Mesendoderm (in vitro differentiated cells): ENCODE results near the gene SLC35E4.

Experiments
- DNase-seq: peaks from one replicate; pipeline ENCODE4 v3.0.0; 2013
- H2AK5ac ChIP-seq: 2 replicates; pipeline ENCODE4 v1.6.1; 2013; ENCODE audit warnings: low read length, inconsistent platforms
- H2BK120ac ChIP-seq: 2 replicates; pipeline ENCODE4 v1.6.1; 2013; ENCODE audit warnings: low read depth, mild to moderate bottlenecking, low read length, moderate library complexity, mixed read lengths
- H2BK15ac ChIP-seq: replicated peaks from 2 replicates; pipeline ENCODE4 v1.6.1; 2013; ENCODE audit warnings: low read depth, mild to moderate bottlenecking, moderate library complexity
- H2BK5ac ChIP-seq: 2 replicates; pipeline ENCODE4 v1.6.1; 2013; ENCODE audit warnings: low read length, inconsistent platforms
- H3K18ac ChIP-seq: 2 replicates; pipeline ENCODE4 v1.6.1; 2013; ENCODE audit warnings: mild to moderate bottlenecking, low read length, mixed read lengths
- H3K23ac ChIP-seq: one replicate; pipeline ENCODE4 v1.6.1; 2013; ENCODE audit warnings: low read length
- H3K27ac ChIP-seq: 2 replicates; pipeline ENCODE4 v1.5.1; 2013; ENCODE audit warnings: low read depth, mild to moderate bottlenecking, inconsistent platforms, low read length, moderate library complexity
- H3K27me3 ChIP-seq: 2 replicates; pipeline ENCODE4 v1.6.1; 2013; ENCODE audit warnings: low read length, control low read depth, mild to moderate bottlenecking, inconsistent platforms; ENCODE audit not compliant: insufficient read depth, poor library complexity
- H3K36me3 ChIP-seq: 2 replicates; pipeline ENCODE4 v1.6.1; 2013; ENCODE audit warnings: low read length, inconsistent platforms; ENCODE audit not compliant: control insufficient read depth, insufficient read depth
- H3K4ac ChIP-seq: one replicate; pipeline ENCODE4 v1.6.1; 2013; ENCODE audit warnings: low read depth, mild to moderate bottlenecking, low read length, moderate library complexity
- H3K4me1 ChIP-seq: 2 replicates; pipeline ENCODE4 v1.6.1; 2013; ENCODE audit warnings: low read depth, low read length, inconsistent platforms; ENCODE audit not compliant: control insufficient read depth
- H3K4me2 ChIP-seq: 2 replicates; pipeline ENCODE4 v1.6.1; 2013; ENCODE audit warnings: low read length
- H3K4me3 ChIP-seq: 2 replicates; pipeline ENCODE4 v1.5.1; 2013; ENCODE audit warnings: mild to moderate bottlenecking, low read length
- H3K56ac ChIP-seq: one replicate; pipeline ENCODE4 v1.6.1; 2013; ENCODE audit warnings: low read length
- H3K79me1 ChIP-seq: 2 replicates; pipeline ENCODE4 v1.6.1; 2013; ENCODE audit warnings: low read length, inconsistent platforms
- H3K79me2 ChIP-seq: 2 replicates; pipeline ENCODE4 v1.6.1; 2013; ENCODE audit warnings: mild to moderate bottlenecking, low read length; ENCODE audit not compliant: control insufficient read depth, insufficient read depth
- H3K9ac ChIP-seq: 2 replicates; pipeline ENCODE4 v1.6.1; 2013; ENCODE audit warnings: low read length, inconsistent platforms
- H4K5ac ChIP-seq: one replicate; pipeline ENCODE4 v1.6.1; 2013; ENCODE audit warnings: low read length
- H4K8ac ChIP-seq: one replicate; pipeline ENCODE4 v1.6.1; 2013; ENCODE audit warnings: low read depth, mild to moderate bottlenecking, control low read depth, low read length, moderate library complexity
- WGBS: extraction: QIAGEN DNeasy Blood & Tissue Kit; methylation state at CpG from one replicate; pipeline ENCODE4 v1.1.7; 2013; ENCODE audit warnings: low lambda C conversion rate, missing lambda C conversion rate; ENCODE audit not compliant: insufficient coverage; ENCODE audit errors: extremely low coverage; 5-methylcytosine and 5-hydroxymethylcytosine counted together

The SLC35E4 gene

DNA sequence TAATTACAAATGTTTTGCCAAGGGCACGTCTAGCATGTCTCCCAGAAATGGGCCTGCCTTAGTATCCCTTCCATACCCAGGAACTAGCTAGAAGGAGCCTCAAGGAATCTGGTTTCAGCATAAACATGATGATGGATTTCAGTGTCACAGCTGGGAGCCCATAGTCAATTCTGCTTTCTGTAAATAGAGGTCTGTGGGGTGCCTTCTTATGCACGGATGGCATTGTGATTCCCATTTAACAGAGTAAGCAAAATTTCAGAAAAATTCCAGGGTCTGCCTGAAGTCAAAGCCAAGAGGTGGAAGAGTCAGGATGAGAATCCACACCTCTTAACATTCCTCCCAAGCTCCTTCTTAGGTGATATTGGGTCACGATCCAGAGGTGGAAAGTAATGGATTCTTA lies 20.0 kb downstream of the SLC35E4 start:
- Histone ChIP-seq H3K4ac (no peak overlapping the region), H2BK120ac (no peak overlapping the region), H3K27me3 (no peaks in the 10 kb centered on the region), H3K4me3 (no peak overlapping the region), H4K8ac (no peak overlapping the region), H3K79me2 (no peaks in the 10 kb centered on the region), H3K4me1 (no peaks in the 10 kb centered on the region), H2BK15ac (no peak overlapping the region), H3K27ac (no peak overlapping the region), H3K23ac (no peak overlapping the region), H2AK5ac (no peak overlapping the region), H3K4me2 (no peak overlapping the region), H3K79me1 (no peaks in the 10 kb centered on the region), H2BK5ac (no peak overlapping the region), H3K56ac (no peak overlapping the region), H3K9ac (no peak overlapping the region), H3K36me3 (no peaks in the 10 kb centered on the region), H4K5ac (no peak overlapping the region), H3K18ac (no peak overlapping the region)
- WGBS, result no CpG with 5 or more reads among the region's 3 CpGs
- peak; percentile 35 for DNase-seq

DNA sequence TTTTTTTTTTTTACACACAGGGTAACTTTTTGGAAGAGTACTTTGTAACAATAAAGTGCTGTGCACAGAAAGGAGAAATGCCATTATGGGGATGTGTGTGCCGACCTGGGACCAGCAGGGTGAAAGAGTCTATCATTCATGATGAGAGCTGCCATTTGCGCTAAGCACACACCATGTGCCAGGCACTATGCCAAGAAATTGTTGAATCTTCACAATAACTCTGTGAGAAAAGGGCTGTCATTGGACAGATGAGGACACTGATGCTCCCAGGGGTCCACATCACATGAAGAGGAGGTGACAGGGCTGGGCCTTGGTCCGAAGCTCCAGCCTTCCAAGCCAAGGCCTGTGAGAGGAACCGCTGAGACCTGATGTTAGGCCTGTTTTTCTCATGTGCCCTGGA lies 26.5 kb downstream of the SLC35E4 start:
- H3K4me2 ChIP-seq, result no peak overlapping the region
- no peaks in the 10 kb centered on the region for H3K4me1 ChIP-seq

DNA sequence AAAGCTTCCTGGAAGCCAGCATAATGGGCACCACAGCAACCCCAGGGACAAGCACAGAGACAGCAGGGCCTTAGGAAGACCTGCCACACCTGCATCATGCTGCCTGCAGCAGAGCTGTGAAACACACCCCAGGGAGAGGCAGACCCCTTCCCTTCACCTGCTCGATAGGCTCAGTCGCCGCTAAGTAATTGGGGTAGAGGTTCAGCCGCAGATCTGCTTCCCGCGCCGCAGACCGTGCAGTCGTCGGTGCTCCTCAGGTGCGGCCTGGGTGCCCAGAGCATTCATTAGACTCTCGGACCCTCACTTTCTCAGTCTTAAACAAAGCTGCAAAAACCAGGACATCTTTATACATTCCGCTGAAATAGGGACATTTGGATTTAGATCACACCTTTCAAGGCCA lies 29.2 kb downstream of the SLC35E4 start:
- Histone ChIP-seq H3K36me3 (no peaks in the 10 kb centered on the region), H3K79me2 (no peaks in the 10 kb centered on the region), H4K5ac (no peak overlapping the region), H3K79me1 (no peaks in the 10 kb centered on the region), H3K4me2 (no peak overlapping the region), H3K4me3 (no peak overlapping the region), H3K56ac (no peak overlapping the region), H2AK5ac (no peak overlapping the region), H3K4me1 (no peaks in the 10 kb centered on the region), H3K18ac (no peak overlapping the region), H2BK120ac (no peak overlapping the region), H3K27ac (no peak overlapping the region), H3K4ac (no peak overlapping the region), H2BK15ac (no peak overlapping the region), H3K27me3 (no peaks in the 10 kb centered on the region), H3K23ac (no peak overlapping the region), H2BK5ac (no peak overlapping the region), H3K9ac (no peak overlapping the region), H4K8ac (no peak overlapping the region)
- no peak for DNase-seq
- WGBS, result no CpG with 5 or more reads among the region's 13 CpGs

More for the DNA sequence above, 26.5 kb downstream of the SLC35E4 start:
- Histone ChIP-seq H2BK120ac (no peak overlapping the region), H2BK15ac (no peak overlapping the region), H2AK5ac (no peak overlapping the region), H3K23ac (no peak overlapping the region), H3K27me3 (no peaks in the 10 kb centered on the region), H2BK5ac (no peak overlapping the region), H3K56ac (no peak overlapping the region), H3K27ac (no peak overlapping the region), H3K9ac (no peak overlapping the region), H4K5ac (no peak overlapping the region), H3K36me3 (no peaks in the 10 kb centered on the region), H3K18ac (no peak overlapping the region), H4K8ac (no peak overlapping the region), H3K4ac (no peak overlapping the region), H3K79me2 (no peaks in the 10 kb centered on the region), H3K79me1 (no peaks in the 10 kb centered on the region), H3K4me3 (no peak overlapping the region)
- DNase-seq, result no peak
- no CpG with 5 or more reads among the region's 4 CpGs for WGBS

DNA sequence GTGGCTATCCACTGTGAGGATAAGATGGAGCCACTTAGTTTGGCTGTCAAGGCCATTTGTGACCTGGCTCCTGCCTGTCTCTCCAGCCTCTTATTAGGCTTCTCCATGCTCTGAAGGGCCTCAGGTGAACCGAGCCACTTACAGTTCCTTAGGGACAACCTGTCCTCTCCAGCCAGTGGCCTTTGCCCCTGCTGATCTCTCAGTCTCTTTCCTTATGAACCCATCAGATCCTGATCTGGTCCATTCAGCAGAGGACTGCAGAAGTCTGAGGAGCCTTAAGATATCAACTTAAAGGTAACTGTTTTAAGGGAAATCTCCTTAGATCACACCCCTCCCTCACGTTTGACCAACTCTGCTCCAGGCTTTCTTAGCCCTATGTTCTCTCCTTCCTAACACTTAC lies 29.7 kb downstream of the SLC35E4 start:
- no peaks in the 10 kb centered on the region for H3K36me3 ChIP-seq

DNA sequence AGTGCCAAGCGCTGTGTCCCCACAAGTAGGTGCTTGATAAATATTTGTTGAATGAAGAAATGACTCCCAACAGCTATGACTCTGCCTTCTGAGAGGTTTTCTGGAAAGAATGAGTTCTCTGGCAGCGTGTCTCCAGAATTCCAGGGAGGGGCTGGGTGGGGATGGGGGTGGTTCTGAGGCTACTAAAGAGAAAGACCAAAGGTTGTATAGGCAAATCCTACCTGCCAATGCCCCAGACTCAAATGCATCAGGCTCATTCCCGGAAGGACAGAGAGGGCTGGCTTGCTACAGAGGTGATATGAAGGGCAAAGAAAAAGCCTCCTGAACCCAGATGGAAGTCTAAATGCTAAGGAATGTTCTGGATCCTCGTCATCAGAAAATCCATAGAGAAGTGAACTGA lies 30.2 kb downstream of the SLC35E4 start:
- Histone ChIP-seq H3K4ac (no peak overlapping the region), H2AK5ac (no peak overlapping the region), H3K27ac (no peak overlapping the region), H3K4me1 (no peaks in the 10 kb centered on the region), H4K5ac (no peak overlapping the region), H3K36me3 (no peaks in the 10 kb centered on the region), H3K23ac (no peak overlapping the region), H2BK5ac (no peak overlapping the region), H3K4me2 (no peak overlapping the region), H3K18ac (no peak overlapping the region), H3K79me2 (no peaks in the 10 kb centered on the region), H4K8ac (no peak overlapping the region), H2BK120ac (no peak overlapping the region), H3K56ac (no peak overlapping the region), H3K9ac (no peak overlapping the region), H3K4me3 (no peak overlapping the region), H3K27me3 (no peaks in the 10 kb centered on the region), H3K79me1 (no peaks in the 10 kb centered on the region), H2BK15ac (no peak overlapping the region)
- no CpG with 5 or more reads among the region's 4 CpGs for WGBS
- no peak for DNase-seq

More for the DNA sequence above, 29.7 kb downstream of the SLC35E4 start:
- WGBS, result no CpG with 5 or more reads among the region's 2 CpGs
- no peaks in the 10 kb centered on the region for H3K27me3 ChIP-seq
- no peak overlapping the region for H2BK120ac ChIP-seq
- H3K4me2 ChIP-seq, result no peak overlapping the region
- H3K56ac ChIP-seq, result no peak overlapping the region
- no peak overlapping the region for H3K18ac ChIP-seq
- H3K79me2 ChIP-seq, result no peaks in the 10 kb centered on the region
- H2AK5ac ChIP-seq, result no peak overlapping the region
- no peak overlapping the region for H4K8ac ChIP-seq
- H3K27ac ChIP-seq, result no peak overlapping the region
- no peak overlapping the region for H3K4me3 ChIP-seq
- no peak overlapping the region for H4K5ac ChIP-seq
- no peak for DNase-seq
- no peak overlapping the region for H3K4ac ChIP-seq
- H3K9ac ChIP-seq, result no peak overlapping the region
- H2BK5ac ChIP-seq, result no peak overlapping the region
- H3K4me1 ChIP-seq, result no peaks in the 10 kb centered on the region
- no peaks in the 10 kb centered on the region for H3K79me1 ChIP-seq
- no peak overlapping the region for H2BK15ac ChIP-seq
- no peak overlapping the region for H3K23ac ChIP-seq

DNA sequence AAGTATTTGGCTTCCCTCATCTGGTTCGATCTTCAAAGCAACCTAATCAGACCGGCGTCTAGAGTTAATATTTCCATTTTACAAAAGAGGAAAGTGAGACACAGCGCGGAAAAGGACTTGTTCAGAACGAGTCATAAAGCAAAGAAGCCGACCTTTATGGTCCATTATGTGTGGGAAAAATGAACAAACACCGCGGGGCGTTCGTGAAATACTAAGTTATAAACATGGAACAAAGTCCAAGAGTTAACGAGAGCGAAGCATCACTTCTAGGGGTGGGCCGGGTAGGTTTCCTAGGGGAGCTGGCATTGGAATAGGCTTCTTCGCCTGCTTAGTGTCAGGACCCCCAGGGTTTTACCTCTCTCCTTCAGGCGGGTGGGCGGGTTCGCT lies 31.5 kb downstream of the SLC35E4 start:
- no peak overlapping the region for H3K4ac ChIP-seq
- H3K27ac ChIP-seq, result no peak overlapping the region
- H3K79me2 ChIP-seq, result no peaks in the 10 kb centered on the region
- peak overlapping the region; percentile 54 for H3K4me3 ChIP-seq
- H3K4me1 ChIP-seq, result no peaks in the 10 kb centered on the region
- H2BK120ac ChIP-seq, result no peak overlapping the region
- no peak overlapping the region for H2BK5ac ChIP-seq
- no peak overlapping the region for H3K23ac ChIP-seq
- H3K4me2 ChIP-seq, result peak overlapping the region; percentile 83
- no peak for DNase-seq
- H4K8ac ChIP-seq, result no peak overlapping the region
- H4K5ac ChIP-seq, result no peak overlapping the region
- peak overlapping the region; percentile 69 for H3K56ac ChIP-seq
- WGBS, result no CpG with 5 or more reads among the region's 18 CpGs
- no peak overlapping the region for H2AK5ac ChIP-seq
- no peaks in the 10 kb centered on the region for H3K27me3 ChIP-seq
- no peak overlapping the region for H2BK15ac ChIP-seq
- H3K79me1 ChIP-seq, result no peaks in the 10 kb centered on the region
- H3K36me3 ChIP-seq, result no peaks in the 10 kb centered on the region
- H3K18ac ChIP-seq, result no peak overlapping the region
- peak overlapping the region; percentile 56 for H3K9ac ChIP-seq
